GM12878 (cell line): ENCODE results near the gene PFDN4. TPM values are rescaled to one million over a fixed set of nuclear protein-coding genes. Genes with fewer than 3 reads are reported as not detected.
A peak's percentile ranks its signal among the peaks of the same experiment; 100 is the strongest.

Experiments
- BCL11A ChIP-seq: IDR thresholded peaks from 2 replicates; pipeline ENCODE4 v1.6.1; 2011; ENCODE audit warnings: low read depth, low read length
- BRCA1 ChIP-seq: IDR thresholded peaks from 2 replicates; pipeline ENCODE4 v1.6.1; 2011; ENCODE audit warnings: low read depth, low read length, improper control_type of control experiment
- FOS ChIP-seq: IDR thresholded peaks from 3 replicates; pipeline ENCODE4 v1.6.1; 2011; ENCODE audit warnings: borderline replicate concordance; ENCODE audit not compliant: insufficient read length; ENCODE audit errors: extremely low read depth
- GABPA ChIP-seq: IDR thresholded peaks from 2 replicates; pipeline ENCODE4 v1.6.1; 2014; ENCODE audit warnings: antibody characterized with exemption, low read depth, mild to moderate bottlenecking, inconsistent platforms
- HDAC6 ChIP-seq: fragments of 200-600 bp; sonication (generic); IDR thresholded peaks from one replicate; pipeline ENCODE4 v1.8.0; 2017; ENCODE audit warnings: antibody characterized with exemption; ENCODE audit not compliant: unreplicated experiment
- MYC ChIP-seq: IDR thresholded peaks from 2 replicates; pipeline ENCODE4 v1.6.1; 2011; ENCODE audit warnings: mild to moderate bottlenecking, low read length, moderate library complexity, inconsistent platforms; ENCODE audit not compliant: insufficient read depth, insufficient replicate concordance, insufficient read length, severe bottlenecking
- NFIC ChIP-seq: IDR thresholded peaks from 2 replicates; pipeline ENCODE4 v1.6.1; 2012; ENCODE audit warnings: low read depth, mild to moderate bottlenecking, inconsistent platforms, low read length, moderate library complexity
- POLR2A ChIP-seq: IDR thresholded peaks from 2 replicates; pipeline ENCODE4 v1.6.1; 2011; ENCODE audit warnings: low read depth, mild to moderate bottlenecking, low read length
- RFX5 ChIP-seq: IDR thresholded peaks from 2 replicates; pipeline ENCODE4 v1.6.1; 2011; ENCODE audit warnings: low read depth, low read length, improper control_type of control experiment
- SP1 ChIP-seq: IDR thresholded peaks from one replicate; pipeline ENCODE4 v1.6.1; 2011; ENCODE audit warnings: low read depth, low read length
- SREBF2 ChIP-seq: IDR thresholded peaks from 2 replicates; pipeline ENCODE4 v1.6.1; 2012; ENCODE audit warnings: mild to moderate bottlenecking, low read length
- YBX1 ChIP-seq: fragments of 450-650 bp; IDR thresholded peaks from 2 replicates; pipeline ENCODE4 v1.6.1; 2016; ENCODE audit warnings: antibody characterized with exemption
- polyA plus RNA-seq, 11 experiments: library from polyadenylated mRNA; depleted of rRNA in 4 of 11; unstranded in 6 of 11; stranded (reverse) in 5 of 11; fragments of >200 nt; fragmentation: Nextera tagmentation in 4 of 11; fragmentation: Illumina TruSeq in 1 of 11; extraction: Ambion mirVana in 4 of 11; extraction: Trizol in 1 of 11; gene quantifications; 1 replicate in 1 of 11; 2 replicates in 10 of 11; pipeline versions ENCODE4 v1.2.1 to v1.2.3, GENCODE V29; 2011 to 2016; ENCODE audit warnings: inconsistent platforms in 2 of 11, missing spikeins in 2 of 11, low read depth in 1 of 11
- total RNA-seq, 4 experiments: library from RNA; depleted of rRNA in 3 of 4; stranded (reverse); fragments of >200 nt in 3 of 4; fragmentation: Illumina TruSeq in 1 of 4; extraction: Trizol in 1 of 4; gene quantifications; 2 replicates each; pipeline versions ENCODE4 v1.2.1 to v1.2.3, GENCODE V29; 2013 to 2021
- TF ChIP-seq, protein P1 (sequence below): IDR thresholded peaks from 2 replicates; pipeline ENCODE4 v1.6.1; 2011; ENCODE audit warnings: borderline replicate concordance, low read depth, mild to moderate bottlenecking, moderate library complexity, mixed read lengths, low read length; ENCODE audit not compliant: insufficient read depth; ENCODE audit errors: extremely low read length
- TF ChIP-seq, protein P2 (sequence below): fragments of 450-650 bp; IDR thresholded peaks from 2 replicates; pipeline ENCODE4 v1.6.1; 2017; ENCODE audit warnings: borderline replicate concordance
- TF ChIP-seq, protein P3 (sequence below): fragments of 450-650 bp; IDR thresholded peaks from 2 replicates; pipeline ENCODE4 v1.6.1; 2017; ENCODE audit warnings: mild to moderate bottlenecking, moderate library complexity
- TF ChIP-seq, protein P4 (sequence below): IDR thresholded peaks from 2 replicates; pipeline ENCODE4 v1.6.1; 2011; ENCODE audit warnings: borderline replicate concordance, low read depth, mild to moderate bottlenecking, moderate library complexity, low read length; ENCODE audit not compliant: insufficient read depth, poor library complexity, severe bottlenecking
- TF ChIP-seq, protein P5 (sequence below): IDR thresholded peaks from 2 replicates; pipeline ENCODE4 v1.6.1; 2012; ENCODE audit warnings: low read length, inconsistent platforms

PFDN4 gene
- total and polyA plus RNA-seq, 10 of the 15 experiments (the other 5 are each of a cell fraction or from before 2014, with no cell fraction given), result 36.9 to 136 (median 82.8) TPM

DNA sequence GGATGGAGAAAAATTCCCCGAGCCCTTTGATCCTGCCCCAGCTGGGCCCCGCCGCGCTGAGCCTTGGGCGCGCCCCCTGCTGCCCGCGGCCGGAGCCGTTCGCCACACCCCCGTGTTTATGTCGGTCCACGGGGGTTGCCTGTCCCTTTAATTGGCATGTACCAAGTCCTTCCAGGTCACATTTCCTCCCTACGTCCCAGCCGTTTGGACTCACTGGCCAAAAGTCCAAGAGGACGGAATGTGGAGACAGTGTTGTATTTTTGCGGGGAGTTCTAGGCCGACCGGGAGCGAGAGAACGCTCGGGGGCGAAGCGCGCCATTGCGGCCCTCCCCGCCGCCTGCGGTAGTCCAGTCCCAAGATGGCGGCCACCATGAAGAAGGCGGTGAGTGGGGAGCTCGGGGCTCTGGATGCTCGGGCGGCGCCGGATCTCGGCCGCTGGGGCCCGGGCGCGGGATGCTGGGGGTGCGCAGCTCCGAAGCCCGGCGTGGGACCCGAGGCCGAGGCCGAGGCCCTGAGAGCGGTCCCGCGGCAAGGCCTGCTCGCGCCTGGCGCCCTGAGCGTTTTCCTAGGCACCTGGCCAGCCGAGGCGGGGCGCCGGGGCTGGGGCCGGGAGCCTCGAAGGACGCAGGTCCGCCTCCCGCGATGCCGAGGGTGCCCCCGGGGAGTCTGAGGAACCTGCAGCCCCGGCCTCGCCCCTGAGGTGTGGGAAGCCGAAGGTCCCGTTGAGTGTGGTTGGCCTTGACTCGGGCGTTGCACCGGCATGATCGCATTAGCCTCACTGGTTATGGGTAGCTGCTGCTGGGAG, at the start of gene PFDN4 (continued):
- TF ChIP-seq, protein P1, sequence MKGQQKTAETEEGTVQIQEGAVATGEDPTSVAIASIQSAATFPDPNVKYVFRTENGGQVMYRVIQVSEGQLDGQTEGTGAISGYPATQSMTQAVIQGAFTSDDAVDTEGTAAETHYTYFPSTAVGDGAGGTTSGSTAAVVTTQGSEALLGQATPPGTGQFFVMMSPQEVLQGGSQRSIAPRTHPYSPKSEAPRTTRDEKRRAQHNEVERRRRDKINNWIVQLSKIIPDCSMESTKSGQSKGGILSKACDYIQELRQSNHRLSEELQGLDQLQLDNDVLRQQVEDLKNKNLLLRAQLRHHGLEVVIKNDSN, result no peak
- TF ChIP-seq, protein P2, sequence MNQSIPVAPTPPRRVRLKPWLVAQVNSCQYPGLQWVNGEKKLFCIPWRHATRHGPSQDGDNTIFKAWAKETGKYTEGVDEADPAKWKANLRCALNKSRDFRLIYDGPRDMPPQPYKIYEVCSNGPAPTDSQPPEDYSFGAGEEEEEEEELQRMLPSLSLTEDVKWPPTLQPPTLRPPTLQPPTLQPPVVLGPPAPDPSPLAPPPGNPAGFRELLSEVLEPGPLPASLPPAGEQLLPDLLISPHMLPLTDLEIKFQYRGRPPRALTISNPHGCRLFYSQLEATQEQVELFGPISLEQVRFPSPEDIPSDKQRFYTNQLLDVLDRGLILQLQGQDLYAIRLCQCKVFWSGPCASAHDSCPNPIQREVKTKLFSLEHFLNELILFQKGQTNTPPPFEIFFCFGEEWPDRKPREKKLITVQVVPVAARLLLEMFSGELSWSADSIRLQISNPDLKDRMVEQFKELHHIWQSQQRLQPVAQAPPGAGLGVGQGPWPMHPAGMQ, result no peak
- TF ChIP-seq SREBF2 (no peak), HDAC6 (no peak), YBX1 (no peak), BCL11A (no peak), MYC (no peak), POLR2A (peak; percentile 77), RFX5 (peak; percentile 45; the same call in 1 of the 2 replicates), NFIC (no peak), BRCA1 (no peak), SP1 (peak; percentile 58), FOS (no peak), GABPA (no peak)
- TF ChIP-seq, protein P3, sequence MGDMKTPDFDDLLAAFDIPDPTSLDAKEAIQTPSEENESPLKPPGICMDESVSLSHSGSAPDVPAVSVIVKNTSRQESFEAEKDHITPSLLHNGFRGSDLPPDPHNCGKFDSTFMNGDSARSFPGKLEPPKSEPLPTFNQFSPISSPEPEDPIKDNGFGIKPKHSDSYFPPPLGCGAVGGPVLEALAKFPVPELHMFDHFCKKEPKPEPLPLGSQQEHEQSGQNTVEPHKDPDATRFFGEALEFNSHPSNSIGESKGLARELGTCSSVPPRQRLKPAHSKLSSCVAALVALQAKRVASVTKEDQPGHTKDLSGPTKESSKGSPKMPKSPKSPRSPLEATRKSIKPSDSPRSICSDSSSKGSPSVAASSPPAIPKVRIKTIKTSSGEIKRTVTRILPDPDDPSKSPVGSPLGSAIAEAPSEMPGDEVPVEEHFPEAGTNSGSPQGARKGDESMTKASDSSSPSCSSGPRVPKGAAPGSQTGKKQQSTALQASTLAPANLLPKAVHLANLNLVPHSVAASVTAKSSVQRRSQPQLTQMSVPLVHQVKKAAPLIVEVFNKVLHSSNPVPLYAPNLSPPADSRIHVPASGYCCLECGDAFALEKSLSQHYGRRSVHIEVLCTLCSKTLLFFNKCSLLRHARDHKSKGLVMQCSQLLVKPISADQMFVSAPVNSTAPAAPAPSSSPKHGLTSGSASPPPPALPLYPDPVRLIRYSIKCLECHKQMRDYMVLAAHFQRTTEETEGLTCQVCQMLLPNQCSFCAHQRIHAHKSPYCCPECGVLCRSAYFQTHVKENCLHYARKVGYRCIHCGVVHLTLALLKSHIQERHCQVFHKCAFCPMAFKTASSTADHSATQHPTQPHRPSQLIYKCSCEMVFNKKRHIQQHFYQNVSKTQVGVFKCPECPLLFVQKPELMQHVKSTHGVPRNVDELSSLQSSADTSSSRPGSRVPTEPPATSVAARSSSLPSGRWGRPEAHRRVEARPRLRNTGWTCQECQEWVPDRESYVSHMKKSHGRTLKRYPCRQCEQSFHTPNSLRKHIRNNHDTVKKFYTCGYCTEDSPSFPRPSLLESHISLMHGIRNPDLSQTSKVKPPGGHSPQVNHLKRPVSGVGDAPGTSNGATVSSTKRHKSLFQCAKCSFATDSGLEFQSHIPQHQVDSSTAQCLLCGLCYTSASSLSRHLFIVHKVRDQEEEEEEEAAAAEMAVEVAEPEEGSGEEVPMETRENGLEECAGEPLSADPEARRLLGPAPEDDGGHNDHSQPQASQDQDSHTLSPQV, result peak; percentile 10; the same call in 1 of the 2 replicates
- TF ChIP-seq, protein P4, sequence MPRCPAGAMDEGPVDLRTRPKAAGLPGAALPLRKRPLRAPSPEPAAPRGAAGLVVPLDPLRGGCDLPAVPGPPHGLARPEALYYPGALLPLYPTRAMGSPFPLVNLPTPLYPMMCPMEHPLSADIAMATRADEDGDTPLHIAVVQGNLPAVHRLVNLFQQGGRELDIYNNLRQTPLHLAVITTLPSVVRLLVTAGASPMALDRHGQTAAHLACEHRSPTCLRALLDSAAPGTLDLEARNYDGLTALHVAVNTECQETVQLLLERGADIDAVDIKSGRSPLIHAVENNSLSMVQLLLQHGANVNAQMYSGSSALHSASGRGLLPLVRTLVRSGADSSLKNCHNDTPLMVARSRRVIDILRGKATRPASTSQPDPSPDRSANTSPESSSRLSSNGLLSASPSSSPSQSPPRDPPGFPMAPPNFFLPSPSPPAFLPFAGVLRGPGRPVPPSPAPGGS, result no peak
- TF ChIP-seq, protein P5, sequence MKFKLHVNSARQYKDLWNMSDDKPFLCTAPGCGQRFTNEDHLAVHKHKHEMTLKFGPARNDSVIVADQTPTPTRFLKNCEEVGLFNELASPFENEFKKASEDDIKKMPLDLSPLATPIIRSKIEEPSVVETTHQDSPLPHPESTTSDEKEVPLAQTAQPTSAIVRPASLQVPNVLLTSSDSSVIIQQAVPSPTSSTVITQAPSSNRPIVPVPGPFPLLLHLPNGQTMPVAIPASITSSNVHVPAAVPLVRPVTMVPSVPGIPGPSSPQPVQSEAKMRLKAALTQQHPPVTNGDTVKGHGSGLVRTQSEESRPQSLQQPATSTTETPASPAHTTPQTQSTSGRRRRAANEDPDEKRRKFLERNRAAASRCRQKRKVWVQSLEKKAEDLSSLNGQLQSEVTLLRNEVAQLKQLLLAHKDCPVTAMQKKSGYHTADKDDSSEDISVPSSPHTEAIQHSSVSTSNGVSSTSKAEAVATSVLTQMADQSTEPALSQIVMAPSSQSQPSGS, result no peak
